A673 (cell line): Measurements from ENCODE around the gene TRPV5. TPM values are rescaled to one million over a fixed set of nuclear protein-coding genes. Genes with fewer than 3 reads are reported as not detected.

Source experiments
- BruUV-seq: library from RNA; stranded (reverse); fragments of 400-500 nt; replicated peaks from 2 replicates; lab custom pipeline; 2021; lab: Mats Ljungman, UMichigan
- CTCF ChIA-PET: fragments of 300-600 bp; sonication (Branson Sonifier 250); formaldehyde crosslinking; loops from one replicate; lab custom pipeline; 2022; ENCODE audit warnings: antibody characterized with exemption; lab: Charles Lee
- POLR2A ChIA-PET: fragments of 300-600 bp; sonication (Branson Sonifier 250); formaldehyde crosslinking; loops from one replicate; lab custom pipeline; 2022; ENCODE audit warnings: antibody characterized with exemption; ENCODE audit not compliant: low non-redundant PET; lab: Charles Lee
- DNase-seq: peaks from one replicate; pipeline ENCODE4 v3.0.0-alpha.2; 2015; ENCODE audit warnings: low spot score
- H3K27ac ChIP-seq: fragments of 200-600 bp; sonication (generic); 2 replicates; pipeline ENCODE4 v1.5.1; 2016; ENCODE audit warnings: mixed run types, low read depth, mild to moderate bottlenecking, mixed read lengths, antibody characterized with exemption, low read length; ENCODE audit not compliant: poor library complexity, severe bottlenecking
- H3K27me3 ChIP-seq: fragments of 200-600 bp; sonication (generic); replicated peaks from 2 replicates; pipeline ENCODE4 v1.6.1; 2017; ENCODE audit warnings: mixed run types, low read depth, mild to moderate bottlenecking, mixed read lengths, antibody characterized with exemption, low read length; ENCODE audit not compliant: insufficient read depth, poor library complexity
- H3K36me3 ChIP-seq: fragments of 200-600 bp; sonication (generic); 2 replicates; pipeline ENCODE4 v1.6.1; 2016; ENCODE audit warnings: mixed run types, mild to moderate bottlenecking, mixed read lengths, antibody characterized with exemption, low read length; ENCODE audit not compliant: insufficient read depth, poor library complexity, severe bottlenecking
- H3K4me1 ChIP-seq: fragments of 200-600 bp; sonication (generic); 2 replicates; pipeline ENCODE4 v1.6.1; 2017; ENCODE audit warnings: mixed run types, mild to moderate bottlenecking, mixed read lengths, antibody characterized with exemption, low read length; ENCODE audit not compliant: insufficient read depth, poor library complexity, severe bottlenecking
- H3K4me3 ChIP-seq: fragments of 200-600 bp; sonication (generic); 2 replicates; pipeline ENCODE4 v1.5.1; 2016; ENCODE audit warnings: low read depth, mixed run types, mild to moderate bottlenecking, mixed read lengths, low read length; ENCODE audit not compliant: poor library complexity, severe bottlenecking
- H3K9me3 ChIP-seq: fragments of 200-600 bp; sonication (generic); 2 replicates; pipeline ENCODE4 v1.6.1; 2016; ENCODE audit warnings: mixed run types, low read depth, mild to moderate bottlenecking, mixed read lengths, antibody characterized with exemption, low read length; ENCODE audit not compliant: poor library complexity, severe bottlenecking
- EZH2 ChIP-seq: fragments of 200-600 bp; sonication (generic); IDR thresholded peaks from 2 replicates; pipeline ENCODE4 v1.6.1; 2017; ENCODE audit warnings: borderline replicate concordance, low read depth, mild to moderate bottlenecking, mixed read lengths, antibody characterized with exemption, low read length; ENCODE audit not compliant: poor library complexity, severe bottlenecking
- intact Hi-C: fragments of 100-400 bp; cut with micrococcal nuclease; formaldehyde crosslinking; loops from one replicate; pipeline ENCODE4 v1.10.0; 2022; ENCODE audit not compliant: unreplicated experiment
- total RNA-seq: library from RNA; stranded (reverse); gene quantifications from 2 replicates; pipeline ENCODE4 v1.2.3, GENCODE V29; 2021
- TF ChIP-seq, protein P1 (sequence below): fragments of 300-800, 200-600 bp; sonication (generic); conservative IDR thresholded peaks from 2 replicates; pipeline ENCODE4 v1.5.1; 2017; ENCODE audit warnings: low read depth, mild to moderate bottlenecking, antibody characterized with exemption, low read length, moderate library complexity, mixed read lengths

The TRPV5 gene
- total RNA-seq, 1 experiment from 2014 or later: not detected

DNA sequence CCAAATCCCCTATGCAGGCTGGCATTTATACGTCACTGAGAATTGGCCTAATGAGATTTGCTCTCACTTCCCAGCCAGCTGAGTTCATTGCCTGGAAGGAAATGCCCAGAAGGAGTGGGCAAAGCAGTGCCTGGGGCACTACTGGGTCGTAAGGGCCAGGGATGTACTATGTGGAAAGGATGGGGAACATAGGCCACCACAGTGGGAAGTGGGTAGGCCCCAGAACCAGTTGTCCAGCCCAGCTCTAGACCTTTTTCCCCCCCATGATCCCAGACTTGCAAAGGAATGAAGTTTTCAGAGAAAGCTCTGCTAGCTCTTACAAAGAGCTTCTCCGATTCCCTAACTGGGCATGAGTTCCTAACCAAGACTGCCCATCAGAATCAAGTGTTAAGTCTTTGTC, 13.9 kb downstream of the TRPV5 start:
- Histone ChIP-seq H3K27me3 (peaks cover 26% of the 10 kb centered on the region), H3K4me3 (no peak overlapping the region), H3K9me3 (no peaks in the 10 kb centered on the region), H3K4me1 (no peaks in the 10 kb centered on the region), H3K27ac (no peak overlapping the region), H3K36me3 (no peaks in the 10 kb centered on the region)
- no peak for DNase-seq
- ChIA-PET POLR2A (no interaction called here), CTCF (no interaction called here)
- TF ChIP-seq, protein P1, sequence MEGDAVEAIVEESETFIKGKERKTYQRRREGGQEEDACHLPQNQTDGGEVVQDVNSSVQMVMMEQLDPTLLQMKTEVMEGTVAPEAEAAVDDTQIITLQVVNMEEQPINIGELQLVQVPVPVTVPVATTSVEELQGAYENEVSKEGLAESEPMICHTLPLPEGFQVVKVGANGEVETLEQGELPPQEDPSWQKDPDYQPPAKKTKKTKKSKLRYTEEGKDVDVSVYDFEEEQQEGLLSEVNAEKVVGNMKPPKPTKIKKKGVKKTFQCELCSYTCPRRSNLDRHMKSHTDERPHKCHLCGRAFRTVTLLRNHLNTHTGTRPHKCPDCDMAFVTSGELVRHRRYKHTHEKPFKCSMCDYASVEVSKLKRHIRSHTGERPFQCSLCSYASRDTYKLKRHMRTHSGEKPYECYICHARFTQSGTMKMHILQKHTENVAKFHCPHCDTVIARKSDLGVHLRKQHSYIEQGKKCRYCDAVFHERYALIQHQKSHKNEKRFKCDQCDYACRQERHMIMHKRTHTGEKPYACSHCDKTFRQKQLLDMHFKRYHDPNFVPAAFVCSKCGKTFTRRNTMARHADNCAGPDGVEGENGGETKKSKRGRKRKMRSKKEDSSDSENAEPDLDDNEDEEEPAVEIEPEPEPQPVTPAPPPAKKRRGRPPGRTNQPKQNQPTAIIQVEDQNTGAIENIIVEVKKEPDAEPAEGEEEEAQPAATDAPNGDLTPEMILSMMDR: no peak
- no peak for TF ChIP-seq EZH2
- intact Hi-C loops: loop anchor here (5.0 kb wide), 1 partner anchor 47 kb away; no protein-coding TSS in a partner anchor
- no TSS peak for BruUV-seq

DNA sequence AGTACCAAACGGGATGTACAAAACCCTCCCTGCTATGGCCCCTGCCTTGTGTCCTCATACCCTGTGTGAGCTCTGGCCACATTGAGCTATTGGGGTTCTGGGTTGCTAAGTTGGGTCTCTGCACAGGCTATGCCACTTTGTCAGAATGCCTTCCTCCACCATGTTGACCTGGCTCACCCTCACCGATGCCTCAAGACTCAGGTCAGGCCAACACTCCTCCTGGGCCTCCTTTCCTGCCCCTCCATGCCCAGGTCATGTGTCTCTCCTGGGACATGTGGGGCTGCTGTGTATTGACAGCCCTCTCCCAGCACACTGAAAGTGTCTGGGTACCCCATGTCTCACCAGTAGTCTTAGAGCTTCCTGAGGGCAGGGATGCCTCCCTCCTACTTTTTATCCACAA, 14.6 kb downstream of the TRPV5 start:
- ChIA-PET CTCF (no interaction called here), POLR2A (no interaction called here)
- DNase-seq: no peak
- no TSS peak for BruUV-seq
- Histone ChIP-seq H3K9me3 (no peaks in the 10 kb centered on the region), H3K4me3 (no peak overlapping the region), H3K27me3 (peaks cover 26% of the 10 kb centered on the region), H3K36me3 (no peaks in the 10 kb centered on the region), H3K4me1 (no peaks in the 10 kb centered on the region), H3K27ac (no peak overlapping the region)
- TF ChIP-seq EZH2: no peak
- TF ChIP-seq, protein P1: no peak
- intact Hi-C loops: no loop called here

DNA sequence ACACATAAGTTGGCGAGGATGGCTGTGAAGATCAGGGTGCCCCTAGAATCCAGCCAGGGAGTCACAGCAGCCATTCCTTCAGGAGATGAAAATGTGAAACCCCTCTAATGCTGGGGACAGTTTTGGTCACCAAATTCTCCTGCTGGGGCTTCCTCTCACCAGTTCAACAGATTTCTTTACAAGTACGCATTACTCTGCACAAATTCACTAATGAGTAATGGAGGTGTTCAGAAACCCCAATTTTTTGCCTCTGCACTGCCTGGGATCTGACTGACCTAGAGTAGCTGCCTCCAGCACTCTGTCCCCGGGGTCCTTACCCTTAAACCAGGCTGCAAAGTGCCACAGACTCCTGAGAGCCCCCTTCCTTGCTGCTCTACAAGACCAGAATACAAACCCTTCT, 16.1 kb downstream of the TRPV5 start:
- no peaks in the 10 kb centered on the region for H3K4me1 ChIP-seq
- H3K36me3 ChIP-seq: no peaks in the 10 kb centered on the region
- TF ChIP-seq, protein P1: no peak
- TF ChIP-seq EZH2: no peak
- no peak overlapping the region for H3K27ac ChIP-seq
- H3K4me3 ChIP-seq: no peak overlapping the region
- H3K9me3 ChIP-seq: no peaks in the 10 kb centered on the region
- CTCF ChIA-PET: no interaction called here
- no peak for DNase-seq
- POLR2A ChIA-PET: no interaction called here
- intact Hi-C loops: no loop called here
- BruUV-seq: no TSS peak
- peaks cover 28% of the 10 kb centered on the region for H3K27me3 ChIP-seq
